GM19372 (cell line): ENCODE measurements around the gene DOK7.

Experiments
- ATAC-seq: cut with Tn5 transposase; IDR thresholded peaks from one replicate; pipeline ENCODE4 v1.9.1; 2021; ENCODE audit warnings: mild to moderate bottlenecking, low read depth, moderate library complexity; ENCODE audit not compliant: unreplicated experiment

DOK7 gene

DNA sequence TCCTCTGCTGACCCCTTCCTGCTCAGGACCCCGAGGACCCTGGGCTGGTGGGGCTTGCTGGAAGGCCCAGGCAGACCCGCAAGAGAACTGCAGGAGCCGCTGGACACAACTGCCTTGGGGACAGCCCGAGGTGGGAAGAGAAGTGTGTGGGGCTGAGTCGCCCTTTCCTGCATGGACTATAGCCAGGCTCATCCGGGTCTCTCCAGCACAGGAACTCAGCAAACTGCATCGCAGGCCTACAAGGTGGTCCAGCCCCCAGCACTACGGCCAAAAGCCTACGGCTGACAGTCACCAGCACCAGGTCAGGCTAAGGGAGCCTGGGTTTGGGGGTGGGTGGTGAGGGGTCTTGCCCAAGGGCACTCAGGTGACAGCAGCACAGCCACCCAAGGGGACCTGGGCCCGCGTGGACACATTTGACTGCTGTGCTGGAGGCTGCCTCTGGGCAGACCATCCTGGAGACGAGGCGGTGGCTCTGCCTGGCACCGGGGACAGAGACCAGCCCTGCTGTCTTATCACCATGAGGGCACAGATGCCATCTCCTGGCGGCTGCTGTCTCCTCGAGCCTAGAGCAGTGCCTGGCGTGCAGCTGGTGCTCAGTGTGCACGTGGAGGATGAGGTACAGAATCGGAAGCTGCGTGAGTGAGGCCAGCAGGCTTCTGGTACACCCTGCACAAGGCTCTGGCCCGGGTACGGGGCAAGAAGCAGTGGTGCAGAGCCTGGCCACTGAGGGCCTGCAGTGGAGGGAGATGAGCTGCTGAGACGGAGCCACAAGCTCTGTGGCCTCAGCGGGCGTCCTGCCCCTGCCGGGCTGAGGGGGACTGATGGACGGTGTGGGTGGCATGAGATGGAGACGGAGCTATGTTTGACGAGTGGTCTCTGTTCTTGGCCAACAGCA lies 54.0 kb downstream of the DOK7 start:
- no peak for ATAC-seq

DNA sequence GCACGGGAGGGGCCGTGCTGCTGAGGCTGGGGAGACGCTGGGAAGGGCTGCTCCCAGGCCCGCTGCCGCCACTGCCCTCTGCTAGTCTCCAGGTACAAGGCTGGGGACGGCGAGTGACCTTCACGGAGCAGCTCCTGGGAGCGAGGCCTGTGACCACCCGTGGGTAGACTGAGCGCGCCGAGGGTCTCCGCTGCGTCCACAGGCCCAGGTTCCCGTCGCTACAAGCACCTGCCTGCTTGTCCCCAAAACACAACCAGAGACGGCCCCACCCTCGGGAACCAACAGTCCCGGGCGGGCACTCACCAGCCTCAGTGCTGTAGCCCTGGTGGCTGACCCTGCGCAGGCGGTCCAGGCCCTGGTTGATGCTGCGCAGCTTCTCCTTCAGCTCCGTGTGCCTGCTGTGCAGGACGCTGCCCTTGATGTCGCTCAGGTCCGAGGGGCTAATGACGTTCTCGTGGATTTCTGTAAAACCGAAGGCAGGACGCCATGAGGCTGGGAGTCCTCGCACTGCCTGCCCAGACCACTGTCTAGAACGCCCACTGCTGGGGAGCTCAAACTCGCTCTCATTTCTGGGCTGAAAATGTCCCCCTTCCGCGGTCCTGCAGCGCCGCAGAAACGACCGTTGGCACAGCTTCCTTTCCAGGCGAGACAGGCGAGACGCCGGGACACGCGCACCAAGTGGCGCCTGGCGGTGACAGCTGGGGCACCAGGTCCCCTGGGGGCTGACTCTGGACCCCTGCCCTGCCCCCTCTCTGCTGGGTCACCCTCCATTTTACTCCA lies 54.8 kb downstream of the DOK7 start:
- ATAC-seq = no peak

DNA sequence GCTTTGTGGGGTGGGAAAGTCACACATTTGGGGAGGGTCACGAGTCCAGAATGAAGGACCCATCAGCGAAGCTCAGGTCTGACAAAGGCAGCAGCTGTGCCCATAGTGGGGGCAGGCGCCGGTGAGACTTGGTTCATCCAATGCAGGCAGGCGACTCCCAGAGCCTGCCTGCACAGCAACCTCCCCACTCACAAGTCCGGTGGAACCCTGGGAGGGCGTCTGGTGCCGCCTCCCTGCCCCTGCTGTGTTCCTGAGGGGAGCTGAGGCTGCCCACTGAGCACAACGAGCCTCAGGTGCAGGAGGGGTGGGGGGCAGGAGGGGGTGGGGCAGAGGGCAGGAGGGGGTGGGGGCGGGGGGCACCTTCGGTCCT lies 55.4 kb downstream of the DOK7 start:
- no peak for ATAC-seq

GRCh38 chr4:3518941-3519340 lies 55.8 kb downstream of the DOK7 start:
- ATAC-seq = no peak

- no peak for ATAC-seq
Measured at GRCh38 chr4:3519468-3520264, 56.6 kb downstream of the DOK7 start.

DNA sequence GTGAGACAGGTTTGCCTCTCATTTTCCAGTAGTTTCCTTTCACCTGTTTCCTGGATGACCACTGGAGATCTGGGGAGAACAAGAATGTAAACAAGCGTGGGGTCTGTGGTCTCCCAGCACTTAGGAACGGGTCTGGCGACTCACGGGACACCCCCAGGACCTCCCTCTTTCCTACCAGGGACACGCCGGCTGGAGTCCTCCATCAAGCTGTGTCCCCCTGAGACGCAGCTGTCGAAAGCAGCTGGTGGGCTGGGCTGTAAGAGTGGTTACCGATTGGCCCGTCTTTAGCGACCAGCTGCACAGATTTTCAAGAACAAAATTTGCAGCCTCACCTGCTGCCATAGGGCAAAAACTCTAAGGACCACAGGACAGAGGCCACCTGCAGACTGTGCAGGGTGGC lies 57.2 kb downstream of the DOK7 start:
- ATAC-seq = no peak

DNA sequence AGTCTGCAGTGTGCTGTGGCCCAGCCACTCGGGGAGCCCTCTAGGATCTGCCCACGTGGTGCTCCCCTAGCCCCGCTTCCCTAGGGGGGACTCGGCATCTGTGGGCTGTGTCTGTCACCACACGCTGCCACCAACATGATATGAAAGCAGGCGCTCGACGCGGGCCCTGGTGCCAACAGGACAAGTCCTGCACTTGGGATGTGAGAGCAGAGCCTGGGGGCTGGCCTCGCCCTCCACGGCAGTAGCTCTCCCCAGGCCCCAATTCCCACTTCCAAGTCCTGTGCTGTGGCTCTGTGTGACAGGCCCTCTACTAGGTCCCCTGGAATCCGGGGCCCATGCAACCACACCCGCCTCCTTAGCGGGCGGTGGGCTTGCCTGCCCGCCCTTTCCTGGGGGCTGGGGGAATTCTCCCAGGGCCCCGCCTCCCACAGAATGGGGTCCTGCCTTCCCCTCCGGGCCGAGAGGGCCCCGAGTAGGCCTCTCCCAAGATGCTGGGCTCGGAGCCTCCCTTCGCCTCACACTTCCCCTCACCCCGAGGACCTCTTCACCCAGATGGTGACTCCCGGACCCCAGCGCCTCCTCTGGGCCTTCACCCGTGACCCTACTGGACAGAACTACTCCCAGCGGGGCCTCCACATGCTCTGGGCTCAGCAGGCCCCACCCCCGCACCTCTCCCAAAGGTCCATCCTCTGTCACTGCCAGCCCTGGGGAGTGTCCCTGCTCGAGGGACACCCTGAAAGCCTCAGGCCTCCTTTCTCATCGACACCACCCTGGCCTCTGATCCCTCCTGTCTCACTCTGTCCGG lies 57.9 kb downstream of the DOK7 start:
- ATAC-seq = no peak

- ATAC-seq = no peak
Measured at GRCh38 chr4:3521621-3522325, 58.7 kb downstream of the DOK7 start.

DNA sequence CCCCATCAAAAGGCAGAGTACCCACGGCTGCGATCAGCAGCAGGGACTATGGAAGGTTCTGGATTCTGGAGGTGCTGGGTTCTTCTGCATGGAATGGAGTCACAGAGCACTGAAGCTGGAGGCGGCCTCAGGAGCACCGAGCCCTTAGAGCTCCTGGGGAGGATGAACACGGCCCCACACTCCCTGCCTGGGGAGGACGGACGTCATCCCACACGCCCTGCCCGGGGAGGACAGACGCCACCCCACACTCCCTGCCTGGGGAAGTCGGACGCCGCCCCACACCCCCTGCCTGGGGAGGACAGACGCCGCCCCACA lies 59.2 kb downstream of the DOK7 start:
- no peak for ATAC-seq

DNA sequence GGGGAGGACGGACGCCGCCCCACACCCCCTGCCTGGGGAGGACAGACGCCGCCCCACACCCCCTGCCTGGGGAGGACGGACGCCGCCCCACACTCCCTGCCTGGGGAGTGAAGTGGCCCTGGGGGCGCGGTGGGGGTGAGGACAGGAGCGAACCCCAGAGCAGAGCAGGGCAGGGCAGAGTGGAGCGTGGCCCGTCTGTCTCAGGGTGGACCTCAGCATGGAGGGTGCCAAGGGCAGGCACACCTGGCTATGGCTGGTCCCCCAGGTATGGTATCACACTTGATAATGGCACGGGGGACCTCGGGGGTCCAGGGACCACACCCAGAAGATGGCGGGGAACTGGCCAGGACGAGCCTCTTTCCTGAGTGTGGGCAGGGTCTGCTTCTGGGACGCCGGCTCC lies 59.5 kb downstream of the DOK7 start:
- ATAC-seq = no peak

DNA sequence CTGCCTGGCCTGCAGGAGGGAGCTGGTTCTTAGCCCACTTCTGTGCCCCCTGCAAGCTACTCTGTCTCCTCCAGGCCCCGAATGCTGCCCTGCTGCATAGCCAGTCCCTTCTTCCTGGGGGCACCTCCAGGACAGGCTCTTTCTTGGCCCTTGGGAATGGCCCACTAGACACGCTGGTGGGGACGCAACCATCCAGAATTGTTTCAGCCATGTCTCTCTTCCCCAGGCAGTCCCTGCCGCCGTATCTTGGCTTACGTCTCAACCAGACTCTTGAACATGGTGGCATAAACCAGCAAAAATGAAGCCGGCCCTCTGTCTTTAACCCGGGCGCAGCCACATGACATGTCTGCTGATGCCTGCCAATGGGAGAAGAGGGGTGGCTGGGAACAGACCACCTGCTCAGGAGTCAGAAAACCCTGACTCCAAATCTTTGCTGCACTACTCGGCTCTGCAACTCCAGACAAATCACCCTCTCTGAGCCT lies 60.1 kb downstream of the DOK7 start:
- no peak for ATAC-seq

DNA sequence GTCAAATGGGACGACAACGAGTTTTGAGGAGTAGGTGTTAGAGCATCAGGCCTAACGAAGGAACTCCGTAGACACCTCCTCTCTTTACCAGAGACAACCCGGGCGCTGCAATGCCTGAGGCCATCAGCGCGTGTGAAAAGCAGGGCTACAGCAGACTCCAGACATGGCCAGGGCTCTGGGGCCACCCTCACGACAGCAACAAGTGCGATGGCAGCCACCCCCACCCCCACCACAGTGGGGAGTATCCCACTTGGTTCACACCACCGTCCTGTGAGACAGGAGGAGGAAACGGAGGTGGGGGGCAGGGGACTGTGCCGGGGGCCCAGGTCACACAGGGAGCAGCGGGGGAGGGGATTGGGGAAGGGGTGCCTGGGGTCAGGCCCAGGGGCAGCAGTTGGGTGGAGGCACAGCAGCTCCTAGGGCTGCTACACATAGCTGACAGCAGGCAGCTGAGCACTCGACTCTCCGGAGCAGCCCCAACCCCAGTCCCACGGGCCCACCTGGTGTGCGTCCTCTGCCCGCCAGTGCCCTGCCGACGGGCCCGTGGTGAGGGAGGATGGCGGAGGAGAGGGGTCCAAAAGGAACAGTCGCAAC lies 60.6 kb downstream of the DOK7 start:
- no peak for ATAC-seq

DNA sequence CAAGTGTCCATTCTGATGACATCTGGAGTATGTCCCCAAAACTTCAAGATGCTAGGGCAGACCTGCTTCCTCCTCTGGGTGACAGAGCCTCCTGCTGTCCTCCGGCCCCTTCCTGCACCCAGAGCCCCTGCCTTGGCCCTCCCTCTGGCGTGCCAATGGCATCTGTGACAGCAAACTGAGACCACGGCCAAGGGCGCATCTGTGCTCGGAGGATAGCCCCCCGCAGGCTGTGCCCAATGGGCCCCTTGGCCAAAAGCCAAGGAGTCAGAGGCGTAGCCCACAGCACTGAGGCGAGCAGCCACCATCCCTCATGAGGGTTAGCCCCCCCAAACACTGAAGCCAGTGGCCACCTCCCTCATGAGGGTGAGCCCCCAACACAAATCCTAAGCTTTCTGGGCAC lies 61.2 kb downstream of the DOK7 start:
- ATAC-seq = no peak

- ATAC-seq = no peak
Measured at GRCh38 chr4:3524920-3525319, 61.8 kb downstream of the DOK7 start.

GRCh38 chr4:3525532-3526430 lies 62.7 kb downstream of the DOK7 start:
- ATAC-seq = no peak

GRCh38 chr4:3526456-3526855 lies 63.4 kb downstream of the DOK7 start:
- no peak for ATAC-seq

GRCh38 chr4:3527101-3527913 lies 64.2 kb downstream of the DOK7 start:
- no peak for ATAC-seq
